Kidney (tissue), 14 donors: ENCODE results near the gene TMEM53. TPM values are rescaled to one million over a fixed set of nuclear protein-coding genes. Genes with fewer than 3 reads are reported as not detected.

Experiments
- DNase-seq, 5 donors: peaks; one replicate each; pipeline ENCODE4 v3.0.0-alpha.2; 2013 to 2020
- FAIRE-seq: peaks from 2 replicates; lab custom pipeline; 2012; peaks lifted over from hg19 to GRCh38; lab: Jason Lieb, UNC
- H3K27ac ChIP-seq, 2 donors: one replicate each; pipeline ENCODE4 v1.7.0; 2013; ENCODE audit warnings: low read depth in 2 of 2, low read length in 2 of 2, inconsistent platforms in 1 of 2
- H3K27me3 ChIP-seq: one replicate; pipeline ENCODE4 v1.7.1; 2013; ENCODE audit warnings: low read length, inconsistent platforms; ENCODE audit not compliant: control insufficient read depth, insufficient read depth
- H3K36me3 ChIP-seq, 3 donors: one replicate each; pipeline versions ENCODE4 v1.7.0 to v1.7.1; 2013; ENCODE audit warnings: low read length in 3 of 3, control low read depth in 1 of 3, inconsistent platforms in 1 of 3; ENCODE audit not compliant: insufficient read depth in 3 of 3, control insufficient read depth in 2 of 3
- H3K4me1 ChIP-seq, 3 donors: one replicate each; pipeline versions ENCODE4 v1.7.0 to v1.7.1; 2013; ENCODE audit warnings: low read length in 3 of 3, inconsistent platforms in 1 of 3, low read depth in 1 of 3; ENCODE audit not compliant: control insufficient read depth in 2 of 3, insufficient read depth in 2 of 3
- H3K4me3 ChIP-seq, 3 donors: one replicate each; pipeline versions ENCODE4 v1.7.0 to v1.8.1; 2013; ENCODE audit warnings: low read length in 3 of 3, control low read depth in 1 of 3, inconsistent platforms in 1 of 3
- H3K9ac ChIP-seq, 3 donors: one replicate each; pipeline versions ENCODE4 v1.7.0 to v1.7.1; 2013; ENCODE audit warnings: low read length in 3 of 3, control low read depth in 1 of 3, inconsistent platforms in 1 of 3
- H3K9me3 ChIP-seq, 3 donors: one replicate each; pipeline versions ENCODE4 v1.7.0 to v1.7.1; 2013; ENCODE audit warnings: low read length in 3 of 3, control low read depth in 1 of 3, inconsistent platforms in 1 of 3; ENCODE audit not compliant: control insufficient read depth in 2 of 3, insufficient read depth in 1 of 3
- intact Hi-C: fragments of 100-400 bp; cut with DNase I; formaldehyde crosslinking; loops from one replicate; pipeline ENCODE4 v1.11.1; 2022
- polyA plus RNA-seq: library from polyadenylated mRNA; stranded (reverse); fragments of 350-450 nt; fragmentation: Illumina TruSeq; extraction: RNeasy Lipid Tissue Mini Kit (QIAGEN cat#74804); gene quantifications from one replicate; pipeline ENCODE4 v1.2.3, GENCODE V29; 2014; ENCODE audit warnings: low read depth, low replicate concordance; ENCODE audit not compliant: insufficient read depth
- total RNA-seq: library from RNA; stranded (reverse); fragmentation: NEBNext Ultra II Directional; extraction: Animal tissue kit (Norgen Biotek cat#: 25700); gene quantifications from one replicate; pipeline ENCODE4 v1.2.1, GENCODE V29; 2021
- TF ChIP-seq, protein P1 (sequence below): IDR thresholded peaks from 3 replicates; pipeline ENCODE4 v1.5.1; 2012; ENCODE audit warnings: mild to moderate bottlenecking, moderate library complexity, borderline replicate concordance; ENCODE audit not compliant: insufficient read depth; ENCODE audit errors: extremely low read depth
- donor health status: control.
- donor health status: control.
- donor health status: control.
- donor health status: control.
- donor health status: control.
- donor health status: DM: yes; HTN: yes; CAD: no.
- donor health status: Normal renal cell carcinoma (clear cell type).

The TMEM53 gene
- total and polyA plus RNA-seq, 2 donors from 2014 or later: 16.4 to 45.0 TPM

- no peaks in the 10 kb centered on the region for H3K27me3 ChIP-seq
- FAIRE-seq (peak; percentile 63), DNase-seq (peak in 2 of 5 donors; percentile 41 to 65)
- H3K4me1 ChIP-seq: no peaks in the 10 kb centered on the region
- no peak overlapping the region for H3K27ac ChIP-seq
- H3K36me3 ChIP-seq: no peaks in the 10 kb centered on the region
- no peaks in the 10 kb centered on the region for H3K9me3 ChIP-seq
- TF ChIP-seq, protein P1, sequence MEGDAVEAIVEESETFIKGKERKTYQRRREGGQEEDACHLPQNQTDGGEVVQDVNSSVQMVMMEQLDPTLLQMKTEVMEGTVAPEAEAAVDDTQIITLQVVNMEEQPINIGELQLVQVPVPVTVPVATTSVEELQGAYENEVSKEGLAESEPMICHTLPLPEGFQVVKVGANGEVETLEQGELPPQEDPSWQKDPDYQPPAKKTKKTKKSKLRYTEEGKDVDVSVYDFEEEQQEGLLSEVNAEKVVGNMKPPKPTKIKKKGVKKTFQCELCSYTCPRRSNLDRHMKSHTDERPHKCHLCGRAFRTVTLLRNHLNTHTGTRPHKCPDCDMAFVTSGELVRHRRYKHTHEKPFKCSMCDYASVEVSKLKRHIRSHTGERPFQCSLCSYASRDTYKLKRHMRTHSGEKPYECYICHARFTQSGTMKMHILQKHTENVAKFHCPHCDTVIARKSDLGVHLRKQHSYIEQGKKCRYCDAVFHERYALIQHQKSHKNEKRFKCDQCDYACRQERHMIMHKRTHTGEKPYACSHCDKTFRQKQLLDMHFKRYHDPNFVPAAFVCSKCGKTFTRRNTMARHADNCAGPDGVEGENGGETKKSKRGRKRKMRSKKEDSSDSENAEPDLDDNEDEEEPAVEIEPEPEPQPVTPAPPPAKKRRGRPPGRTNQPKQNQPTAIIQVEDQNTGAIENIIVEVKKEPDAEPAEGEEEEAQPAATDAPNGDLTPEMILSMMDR: peak; percentile 62
- intact Hi-C loops: no loop called here
- H3K4me3 ChIP-seq: peak overlapping the region in 1 of 3 donors; percentile 39
- H3K9ac ChIP-seq: peak overlapping the region in 1 of 3 donors; percentile 67
These were observed 33.9 kb upstream of the TMEM53 start for GRCh38 chr1:44707959-44708831.

GRCh38 chr1:44707112-44707881 lies 33.0 kb upstream of the TMEM53 start:
- Histone ChIP-seq H3K4me3 (no peak overlapping the region), H3K9ac (no peak overlapping the region), H3K9me3 (no peaks in the 10 kb centered on the region), H3K36me3 (no peaks in the 10 kb centered on the region), H3K27me3 (no peaks in the 10 kb centered on the region), H3K4me1 (no peaks in the 10 kb centered on the region), H3K27ac (no peak overlapping the region)
- TF ChIP-seq, protein P1: no peak
- intact Hi-C loops: no loop called here
- FAIRE-seq: no peak
- DNase-seq: no peak

- FAIRE-seq (no peak), DNase-seq (peak in 1 of 5 donors; percentile 17)
- H3K36me3 ChIP-seq: no peaks in the 10 kb centered on the region
- H3K4me3 ChIP-seq: no peak overlapping the region
- H3K9ac ChIP-seq: no peak overlapping the region
- intact Hi-C loops: no loop called here
- TF ChIP-seq, protein P1: no peak
- no peaks in the 10 kb centered on the region for H3K9me3 ChIP-seq
- H3K27me3 ChIP-seq: no peaks in the 10 kb centered on the region
- no peak overlapping the region for H3K27ac ChIP-seq
- no peaks in the 10 kb centered on the region for H3K4me1 ChIP-seq
These were observed 31.7 kb upstream of the TMEM53 start for GRCh38 chr1:44705938-44706337.
